Stimulated activated CD8-positive, alpha-beta memory T cell treated with anti-CD3 and anti-CD28 coated beads, Interleukin-12 subunit alpha, Interleukin-12 subunit beta, amount 100 ng/mL, for 4 hours (primary cell): Measurements from ENCODE around the gene TMEM132D.
"Not testable (repeated sequence)": the region's sequence is repeated elsewhere in the genome, so short reads cannot be mapped to it uniquely, and the experiment has no call there.

Source experiments
- DNase-seq: peaks from one replicate; pipeline ENCODE4 v3.0.0-alpha.2; 2020; ENCODE audit warnings: low read depth

The TMEM132D gene

DNA sequence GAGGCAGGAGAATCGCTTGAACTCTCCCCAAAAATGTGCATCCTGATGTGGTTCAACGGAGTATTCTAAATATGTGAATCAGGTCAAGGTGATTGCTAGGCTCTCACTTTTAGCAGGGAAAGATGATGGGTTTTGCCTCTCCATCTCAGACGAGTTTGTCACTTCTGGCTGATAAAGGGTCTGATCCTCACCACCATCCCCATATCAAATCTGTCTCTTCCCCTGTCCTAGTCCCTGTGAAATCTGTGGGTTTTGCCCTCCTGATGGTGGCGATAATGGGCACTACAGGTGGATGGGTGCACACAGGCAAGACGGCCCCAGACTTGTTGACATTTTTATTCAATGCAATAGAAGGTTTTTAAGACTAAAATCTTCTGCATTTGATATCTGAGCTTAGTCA lies 665.9 kb downstream of the TMEM132D start:
- no peak for DNase-seq

DNA sequence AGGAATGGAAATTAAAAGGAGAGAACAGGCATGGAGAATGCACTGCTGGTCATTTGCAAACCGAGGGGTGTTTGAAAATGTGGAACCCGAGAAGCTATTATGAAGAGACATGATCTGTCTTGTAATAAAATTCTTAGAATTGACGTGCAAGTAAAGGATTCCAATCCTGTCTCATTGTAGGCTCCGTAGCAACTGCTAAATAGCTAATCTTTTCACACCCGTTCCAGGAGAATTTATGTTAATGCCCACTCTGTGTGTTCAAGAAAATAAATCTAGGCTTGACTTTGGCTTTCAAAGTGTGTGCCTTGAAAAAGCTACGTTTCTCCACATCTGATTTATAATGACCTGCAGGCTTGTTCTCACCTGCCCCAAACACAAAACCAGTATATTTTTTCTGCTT lies 669.6 kb downstream of the TMEM132D start:
- no peak for DNase-seq

DNA sequence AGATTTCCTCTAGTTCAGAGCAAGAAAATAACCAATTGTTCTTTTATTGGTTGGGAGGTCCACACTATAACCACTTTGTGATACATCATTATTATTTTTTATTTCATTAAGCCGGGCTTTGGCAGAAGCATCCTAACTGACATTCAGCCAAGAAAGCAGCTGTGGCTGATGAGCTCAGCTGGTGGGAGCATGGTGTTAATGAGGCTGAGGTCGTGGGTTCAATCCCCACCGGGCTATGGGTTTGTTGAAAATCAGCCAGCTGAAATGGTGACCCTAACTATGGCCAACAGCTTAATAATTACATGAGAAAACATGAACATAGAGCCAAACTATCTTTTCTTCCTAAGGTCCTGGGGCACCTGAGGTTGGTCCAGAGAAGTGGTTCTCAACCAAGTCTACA lies 672.3 kb downstream of the TMEM132D start:
- DNase-seq, result no peak

DNA sequence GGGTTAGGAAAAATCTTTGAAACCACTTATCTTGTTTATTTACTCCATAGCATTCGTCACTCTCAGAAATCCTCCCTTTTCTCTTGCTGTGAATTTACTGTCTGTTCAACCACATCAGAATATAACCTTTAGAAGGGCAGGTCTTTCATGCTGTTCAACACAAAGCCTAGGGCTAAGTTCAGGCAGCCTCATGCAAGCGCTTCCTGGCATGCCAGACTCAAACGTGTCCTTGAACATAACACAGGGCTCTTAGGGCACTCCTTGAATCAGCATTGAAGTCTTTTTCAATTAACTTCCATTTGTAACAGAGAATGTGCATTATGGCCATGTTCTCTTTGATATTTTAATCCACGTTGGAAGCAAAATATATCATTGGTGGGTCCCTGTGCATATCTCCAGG lies 672.8 kb downstream of the TMEM132D start:
- DNase-seq, result no peak

DNA sequence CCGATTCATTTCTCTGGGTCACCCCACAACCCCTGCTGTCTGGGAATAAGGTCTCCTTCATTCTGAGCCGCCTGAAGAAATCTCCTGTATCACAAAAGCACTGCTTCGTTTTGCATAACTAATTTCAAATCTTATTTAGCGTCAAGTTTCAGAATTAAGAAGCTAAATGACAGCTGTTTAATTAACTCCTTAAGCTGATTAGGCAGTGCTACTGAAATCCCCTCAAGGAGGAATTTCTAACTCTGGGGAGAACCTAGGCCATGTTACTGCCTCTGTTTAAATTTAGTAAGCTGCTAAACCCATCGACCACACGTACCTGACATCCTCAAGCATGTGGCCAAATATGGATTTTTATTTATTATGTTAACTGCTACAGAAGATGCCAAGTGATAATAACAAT lies 677.0 kb downstream of the TMEM132D start:
- DNase-seq, result no peak

DNA sequence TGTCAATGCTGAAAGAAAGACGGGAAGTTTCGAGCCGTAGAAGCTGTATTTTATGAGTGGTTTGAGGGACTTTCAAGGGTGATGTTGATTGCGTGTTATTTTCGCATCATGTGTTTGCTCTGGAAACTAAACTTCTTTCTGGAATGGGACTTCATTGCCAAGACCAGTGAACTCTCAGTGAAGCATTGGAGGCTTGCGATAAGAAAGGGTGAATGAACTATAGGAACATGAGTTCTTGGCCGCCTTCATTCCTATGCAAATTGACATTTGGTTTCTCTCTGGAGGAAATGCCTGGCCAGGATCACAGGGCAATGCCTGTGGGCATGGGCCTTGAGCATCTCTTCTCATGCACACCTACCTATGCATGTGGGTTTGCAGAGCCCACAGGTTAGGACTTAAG lies 677.8 kb downstream of the TMEM132D start:
- no peak for DNase-seq

DNA sequence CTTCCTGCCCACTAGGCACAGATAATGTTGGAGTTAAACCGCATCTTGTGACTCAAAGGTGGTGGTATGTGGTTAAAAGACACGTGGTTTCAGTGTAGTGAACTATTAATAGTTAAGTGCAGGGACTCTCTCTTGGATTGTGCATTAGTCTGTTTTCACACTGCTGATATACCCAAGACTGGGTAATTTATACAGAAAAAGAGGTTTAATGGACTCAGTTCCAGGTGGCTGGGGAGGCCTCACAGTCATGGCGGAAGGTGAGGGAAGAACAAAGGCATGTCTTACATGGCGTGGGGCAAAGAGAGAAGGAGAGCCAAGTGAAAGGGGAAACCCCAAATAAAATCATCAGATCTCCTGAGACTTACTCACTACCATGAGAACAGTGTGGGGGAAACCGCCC lies 688.3 kb downstream of the TMEM132D start:
- DNase-seq, result no peak

DNA sequence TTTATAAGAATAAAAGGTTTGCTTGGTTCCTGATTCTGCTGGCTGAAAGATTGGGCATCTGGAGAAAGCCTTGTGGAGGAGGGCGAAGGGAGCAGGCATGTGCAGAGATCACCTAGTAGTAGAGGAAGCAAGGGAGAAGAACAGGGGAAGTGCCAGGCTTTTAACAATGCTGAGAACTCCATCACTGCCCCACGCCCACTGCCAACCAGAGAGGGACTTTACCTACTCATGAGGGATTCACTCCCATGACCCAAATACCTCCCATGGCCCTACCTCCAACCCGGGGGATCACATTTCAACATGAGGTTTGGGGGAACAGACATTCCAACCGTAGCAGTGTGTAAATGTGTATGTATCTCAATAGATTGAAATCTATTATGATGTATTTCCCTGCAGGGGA lies 690.3 kb downstream of the TMEM132D start:
- DNase-seq, result no peak

DNA sequence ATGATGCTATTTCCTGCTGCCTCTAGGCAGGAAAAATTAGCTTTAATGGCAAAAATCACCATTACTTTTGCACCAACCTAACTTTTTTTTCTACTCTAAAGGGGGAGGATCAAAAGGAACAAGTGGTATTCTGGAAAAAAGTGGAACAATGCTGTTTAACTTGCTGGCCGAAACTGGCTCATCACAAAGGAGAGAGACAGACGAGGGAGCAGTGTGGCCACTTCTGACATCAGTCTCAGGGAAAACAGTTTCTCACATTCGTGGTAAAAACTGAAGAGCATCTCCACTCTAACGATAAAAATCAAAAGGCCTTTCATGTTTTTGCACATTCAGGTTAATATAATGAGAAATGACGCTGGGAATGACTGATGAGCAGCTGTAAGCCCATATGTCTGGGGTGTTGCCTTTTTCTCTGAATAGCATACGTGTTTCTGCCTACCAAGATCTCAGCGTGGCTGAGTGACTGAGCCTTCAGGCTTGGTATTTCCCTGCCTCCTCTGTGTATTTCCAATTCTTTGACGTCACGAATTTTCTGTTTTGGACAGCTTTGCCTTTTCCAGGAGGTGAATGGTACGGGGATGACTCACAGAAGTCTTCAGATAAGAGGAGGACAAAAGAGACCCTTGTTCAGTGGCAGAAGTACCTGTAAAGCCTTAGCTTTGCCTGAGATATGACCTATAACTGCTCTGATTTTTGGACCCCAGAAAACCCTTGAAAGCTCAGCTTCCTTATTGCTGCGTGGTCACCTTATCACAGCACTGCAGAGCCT lies 691.8 kb downstream of the TMEM132D start:
- DNase-seq, result no peak

DNA sequence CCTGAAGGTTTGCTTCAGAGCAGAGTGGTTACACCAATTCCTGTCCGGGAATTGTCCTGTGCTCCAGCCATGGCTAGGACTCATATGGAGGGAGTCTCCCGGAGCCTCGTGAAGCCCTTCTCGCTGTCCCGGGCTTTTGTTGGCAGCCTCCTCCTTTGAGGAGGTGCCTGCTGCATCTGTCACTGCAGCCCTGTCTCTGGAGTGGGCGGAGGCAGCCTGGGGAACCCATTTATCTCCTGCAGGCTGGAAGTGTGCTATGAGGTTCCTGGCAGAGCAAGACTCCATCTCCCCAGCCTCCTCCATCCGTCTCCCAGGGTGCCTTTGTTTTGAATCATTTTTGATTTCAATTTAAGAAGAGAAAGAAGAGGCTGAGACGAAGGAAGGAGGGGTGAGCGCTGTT lies 695.3 kb downstream of the TMEM132D start:
- no peak for DNase-seq

DNA sequence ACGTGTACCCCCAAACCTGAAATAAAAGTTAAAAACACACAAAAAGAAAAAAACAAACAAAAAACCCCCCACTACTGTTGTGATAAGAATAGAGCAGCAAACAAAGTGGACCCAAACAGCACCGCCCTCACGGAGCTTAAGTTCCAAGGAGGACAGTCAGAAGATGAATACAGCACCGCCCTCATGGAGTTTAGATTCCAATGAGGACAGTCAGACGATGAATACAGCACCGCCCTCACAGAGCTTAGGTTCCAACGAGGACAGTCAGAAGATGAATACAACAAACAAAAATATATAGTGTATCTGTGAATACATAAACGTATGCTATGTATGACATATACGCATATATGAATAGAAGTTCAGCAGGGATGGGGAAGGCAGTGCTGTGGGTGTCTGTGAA lies 696.7 kb downstream of the TMEM132D start:
- DNase-seq, result no peak

DNA sequence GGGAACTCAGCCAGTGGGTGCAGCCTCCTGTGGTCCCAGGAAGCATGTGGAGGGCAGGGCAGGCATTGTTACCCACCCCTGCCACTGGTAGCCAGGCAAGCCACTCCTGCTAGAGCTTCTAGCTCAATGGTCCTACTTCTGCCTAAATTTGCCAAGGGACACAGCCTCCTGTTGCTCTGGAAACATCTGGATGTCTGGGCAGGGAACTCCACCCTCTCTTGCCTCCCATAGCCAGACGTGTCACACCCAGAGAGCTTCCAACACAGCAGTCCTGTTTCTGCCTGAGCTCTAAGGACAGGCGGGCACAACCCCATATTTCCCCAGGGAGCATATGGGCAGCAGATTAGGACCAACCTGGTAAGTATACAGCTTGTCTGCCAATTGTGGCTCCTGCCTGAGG lies 700.4 kb downstream of the TMEM132D start:
- no peak for DNase-seq

DNA sequence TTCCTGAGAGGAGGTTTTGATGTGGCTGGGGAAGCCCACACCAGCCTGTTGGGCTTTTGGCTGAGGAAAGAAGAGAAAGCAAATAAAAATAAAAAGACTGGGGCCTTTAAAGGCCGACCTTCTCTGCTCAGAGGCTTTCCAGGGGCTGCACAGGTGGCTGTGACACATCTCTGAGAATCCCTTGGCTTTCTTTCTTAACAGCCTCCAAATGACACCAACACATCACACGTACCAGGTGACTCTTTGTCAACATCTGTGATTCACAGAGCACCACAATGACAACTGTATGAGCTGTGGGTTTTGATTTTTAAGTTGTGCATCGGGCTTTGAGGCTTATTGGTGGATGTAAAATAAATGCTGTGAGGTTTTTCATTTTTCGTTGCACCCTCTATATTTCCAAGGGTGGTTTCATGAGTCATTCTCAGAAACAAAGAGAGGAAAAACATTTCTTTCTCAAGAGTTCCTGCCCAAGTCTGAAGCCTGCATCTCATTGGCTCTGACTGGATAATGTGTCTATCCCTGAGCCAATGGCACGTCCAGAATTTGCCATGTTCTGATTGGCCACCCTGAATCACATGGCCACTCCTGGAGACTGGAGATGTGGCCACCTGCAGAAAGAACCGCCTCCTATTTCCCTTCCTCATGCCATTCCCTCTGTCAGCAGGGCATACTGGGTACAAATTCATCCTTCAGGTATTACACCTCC lies 701.6 kb downstream of the TMEM132D start:
- no peak for DNase-seq

DNA sequence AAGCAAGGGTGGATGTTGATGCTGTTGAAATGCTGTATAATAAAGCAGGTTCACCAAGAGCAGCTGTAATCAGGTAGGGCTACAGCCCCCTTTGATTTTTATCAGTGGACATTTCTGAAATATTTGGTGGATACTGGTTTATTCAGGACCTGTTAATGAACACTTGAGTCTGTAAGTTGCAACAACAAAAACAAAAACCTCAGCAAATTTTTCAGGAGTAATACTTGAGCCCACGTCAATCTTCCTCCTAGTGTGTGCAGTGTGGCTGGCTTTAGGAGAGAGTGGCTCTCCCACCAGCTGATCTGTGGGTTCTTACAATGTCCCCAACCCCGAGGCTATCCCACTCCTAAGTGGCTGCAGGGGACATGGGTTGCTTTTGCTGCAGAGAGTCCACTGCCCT lies 702.8 kb downstream of the TMEM132D start:
- DNase-seq, result no peak

DNA sequence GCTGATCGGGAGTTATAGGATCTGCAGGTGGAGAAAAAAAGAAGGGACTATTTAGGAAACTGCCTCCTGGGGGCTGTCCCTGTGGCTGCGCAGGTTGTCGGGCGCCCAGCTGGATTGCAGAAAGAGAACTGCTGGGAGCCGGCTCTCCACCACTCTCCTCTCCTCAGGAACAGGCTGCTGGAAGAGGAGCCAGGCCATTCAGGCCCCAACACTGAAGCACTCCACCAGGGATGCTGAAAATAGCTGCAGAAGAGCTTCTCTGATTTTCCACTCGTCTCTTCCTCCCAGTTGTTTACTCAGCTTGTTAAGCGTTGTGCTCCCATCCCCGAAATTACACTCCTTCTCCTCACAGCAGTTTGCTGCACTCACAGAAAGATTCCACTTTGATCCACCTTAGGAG lies 703.2 kb downstream of the TMEM132D start:
- no peak for DNase-seq

DNA sequence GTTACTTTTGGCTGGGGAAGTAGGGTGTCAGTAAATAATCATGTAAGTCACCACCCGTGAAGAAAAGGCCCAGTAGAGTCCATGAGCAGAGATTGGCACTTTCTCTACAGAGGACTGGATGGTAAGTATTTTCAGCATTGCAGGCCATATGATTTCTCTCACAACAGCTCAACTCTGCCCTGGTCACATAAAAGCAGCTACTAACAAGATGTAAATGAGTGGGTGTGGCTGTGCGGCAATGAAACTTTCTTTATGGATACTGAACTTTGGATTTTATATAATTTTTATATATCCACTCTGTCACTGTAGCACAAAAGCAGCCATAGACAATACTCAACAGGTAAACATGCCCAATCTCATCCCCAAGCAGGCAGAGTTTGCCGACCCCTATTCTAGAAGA lies 706.9 kb downstream of the TMEM132D start:
- no peak for DNase-seq

DNA sequence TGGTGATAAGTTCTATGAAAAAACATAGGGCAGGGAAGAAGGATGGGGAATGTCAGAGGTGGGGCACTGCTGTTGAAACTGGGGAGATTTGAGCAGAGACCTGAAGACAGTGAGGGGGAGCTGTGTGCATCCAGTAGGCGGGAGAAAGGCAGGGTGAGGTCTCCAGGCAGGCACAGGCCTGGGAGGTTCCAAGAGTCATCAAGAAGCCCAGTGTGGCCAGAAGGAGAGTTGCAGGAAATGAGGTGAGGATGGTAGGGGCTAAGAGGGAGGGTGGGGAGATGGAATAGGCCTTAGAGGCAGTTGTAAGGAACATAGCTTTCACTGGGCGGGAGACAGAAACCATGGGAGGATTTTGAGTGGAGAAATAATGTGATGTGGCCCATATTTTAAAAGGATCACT lies 708.7 kb downstream of the TMEM132D start:
- DNase-seq, result no peak

DNA sequence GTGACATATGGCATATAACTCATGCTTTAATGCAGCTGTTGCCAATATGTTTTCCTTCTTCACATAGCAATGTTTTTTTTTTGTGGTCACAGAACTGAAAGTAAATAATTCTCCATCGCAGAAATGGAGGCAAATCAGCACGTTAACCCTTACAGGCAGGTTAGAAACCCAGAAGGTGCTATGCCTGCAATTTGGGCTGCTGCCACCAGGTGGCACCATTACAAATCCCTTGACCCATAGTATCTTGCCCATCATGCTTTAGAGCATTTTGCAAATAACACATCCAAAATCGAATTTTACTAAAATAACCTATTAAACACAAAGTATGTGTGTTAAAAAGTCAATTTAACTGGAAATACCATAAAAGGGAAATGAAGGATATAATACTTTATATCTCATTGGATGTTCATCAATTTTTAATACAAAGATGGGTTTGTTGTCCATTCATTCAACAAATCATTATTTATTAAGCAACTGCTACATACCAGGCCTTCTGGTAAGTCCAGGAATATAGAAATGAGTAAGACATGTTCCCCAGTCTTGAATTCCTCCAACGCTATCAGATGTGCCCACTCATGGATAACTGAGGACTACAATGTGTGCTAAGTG lies 710.5 kb downstream of the TMEM132D start:
- no peak for DNase-seq

DNA sequence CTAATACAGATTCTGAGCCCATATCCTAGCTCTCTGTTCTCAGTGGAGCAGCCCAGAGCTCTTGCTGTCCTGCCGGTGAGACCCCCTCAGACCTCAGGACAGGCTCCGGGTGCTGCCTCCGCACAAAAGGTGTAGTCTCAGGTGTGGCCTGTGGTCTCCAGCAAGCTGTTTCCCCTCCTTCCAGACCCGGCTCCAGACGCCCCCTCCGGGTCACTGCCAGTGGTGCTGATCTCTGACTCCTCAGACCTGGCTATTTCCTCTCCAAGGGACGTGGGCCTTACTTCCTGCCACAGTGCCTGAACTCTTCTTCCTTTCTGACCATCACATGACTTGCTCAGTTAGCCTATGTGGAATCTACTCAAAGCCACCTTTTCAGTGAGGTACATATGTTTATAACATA lies 713.0 kb downstream of the TMEM132D start:
- DNase-seq, result no peak

DNA sequence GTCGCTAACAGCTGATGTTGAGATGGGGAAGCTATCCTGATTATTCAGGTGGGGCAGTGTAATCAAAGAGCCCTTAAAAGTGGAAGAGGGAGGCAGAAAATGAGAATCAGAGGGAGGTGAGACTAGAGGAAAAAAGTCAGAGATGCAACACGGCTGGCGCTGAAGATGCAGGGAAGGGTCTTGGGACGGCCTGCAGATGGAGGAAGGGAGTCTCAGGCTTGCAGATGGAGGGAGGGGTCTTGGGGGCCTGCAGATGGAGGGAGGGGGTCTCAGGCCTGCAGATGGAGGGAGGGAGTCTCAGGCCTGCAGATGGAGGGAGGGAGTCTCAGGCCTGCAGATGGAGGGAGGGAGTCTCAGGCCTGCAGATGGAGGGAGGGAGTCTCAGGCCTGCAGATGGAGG lies 713.9 kb downstream of the TMEM132D start:
- not testable (repeated sequence) for DNase-seq

DNA sequence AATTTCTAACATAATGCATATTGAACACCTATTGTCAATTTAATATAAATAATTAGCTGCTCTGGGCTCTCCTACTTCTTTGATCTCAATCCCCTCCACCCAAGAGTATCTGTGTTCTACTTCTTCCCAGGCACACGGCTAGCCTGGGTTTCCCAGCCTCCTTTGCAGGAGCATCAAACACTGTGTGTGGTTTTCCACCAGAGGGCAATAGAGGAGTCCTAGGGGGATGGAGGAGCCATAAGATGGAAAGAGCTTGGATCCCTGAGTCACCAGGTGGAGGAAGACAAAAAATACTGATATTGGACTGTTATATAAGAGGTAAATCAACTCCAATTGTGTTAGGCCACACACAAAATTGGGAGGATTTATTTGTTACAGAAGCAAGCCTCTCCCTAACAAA lies 716.9 kb downstream of the TMEM132D start:
- no peak for DNase-seq

DNA sequence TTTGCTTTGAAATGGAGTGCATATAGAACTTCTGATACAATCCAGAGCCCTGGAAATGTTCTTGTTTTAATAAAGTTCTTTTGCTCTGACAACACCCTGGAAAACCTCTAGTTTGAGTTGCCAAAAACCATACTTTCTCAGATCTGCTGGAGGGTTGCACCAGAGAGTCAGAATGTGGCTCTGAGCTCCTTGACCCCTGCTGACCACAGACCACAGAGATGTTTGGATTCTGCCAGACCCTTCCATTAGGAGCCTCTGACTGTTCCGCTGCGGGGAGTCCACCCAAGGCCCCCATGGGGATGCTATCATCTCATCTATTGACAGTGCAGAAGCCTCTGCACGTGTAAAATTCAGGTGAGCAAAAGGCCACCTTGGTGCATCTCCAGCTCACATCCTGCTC lies 718.0 kb downstream of the TMEM132D start:
- DNase-seq, result no peak

DNA sequence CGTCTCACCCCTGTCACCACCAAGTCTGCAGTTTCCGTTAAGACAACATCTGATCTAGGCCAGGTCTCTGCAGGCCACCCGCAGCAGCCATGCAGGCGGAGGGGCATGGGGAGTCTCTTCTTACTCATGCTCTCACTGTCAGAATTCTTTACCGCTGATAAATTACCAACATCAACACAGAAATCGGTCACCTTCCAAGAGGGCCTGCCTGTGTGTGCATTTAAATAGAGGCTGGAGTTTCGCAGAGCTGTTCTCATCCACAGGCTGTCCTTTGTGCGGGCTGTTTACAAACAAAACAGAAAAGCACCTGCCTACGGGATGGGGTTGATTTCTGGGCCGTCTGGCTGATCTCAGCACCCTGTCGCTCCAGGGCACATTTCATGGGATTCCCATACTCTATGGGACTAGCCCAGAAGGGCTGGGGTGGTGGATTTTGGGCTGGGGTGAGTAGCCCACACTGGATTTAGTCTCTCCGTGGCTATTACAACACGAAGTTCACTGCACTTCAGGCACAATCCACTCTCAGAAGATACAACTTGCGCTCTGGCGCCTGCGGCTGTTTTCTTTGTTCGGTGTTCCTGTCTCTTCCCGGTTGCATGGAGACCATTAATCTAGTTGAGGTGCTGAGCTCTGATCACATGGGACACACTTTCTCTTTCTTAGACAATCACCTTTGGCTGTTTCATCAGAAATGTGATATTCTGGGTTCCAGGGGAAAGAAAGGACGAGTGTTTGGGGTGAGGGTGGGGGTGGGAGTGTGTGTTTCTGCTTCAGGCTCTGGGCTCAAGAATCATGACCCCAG lies 719.5 kb downstream of the TMEM132D start:
- no peak for DNase-seq
